GM19351 (cell line): ENCODE results near the gene EPS15.

ENCODE experiments used
- ATAC-seq: cut with Tn5 transposase; IDR thresholded peaks from one replicate; pipeline ENCODE4 v1.9.1; 2021; ENCODE audit warnings: mild to moderate bottlenecking, moderate library complexity; ENCODE audit not compliant: unreplicated experiment

The EPS15 gene

DNA sequence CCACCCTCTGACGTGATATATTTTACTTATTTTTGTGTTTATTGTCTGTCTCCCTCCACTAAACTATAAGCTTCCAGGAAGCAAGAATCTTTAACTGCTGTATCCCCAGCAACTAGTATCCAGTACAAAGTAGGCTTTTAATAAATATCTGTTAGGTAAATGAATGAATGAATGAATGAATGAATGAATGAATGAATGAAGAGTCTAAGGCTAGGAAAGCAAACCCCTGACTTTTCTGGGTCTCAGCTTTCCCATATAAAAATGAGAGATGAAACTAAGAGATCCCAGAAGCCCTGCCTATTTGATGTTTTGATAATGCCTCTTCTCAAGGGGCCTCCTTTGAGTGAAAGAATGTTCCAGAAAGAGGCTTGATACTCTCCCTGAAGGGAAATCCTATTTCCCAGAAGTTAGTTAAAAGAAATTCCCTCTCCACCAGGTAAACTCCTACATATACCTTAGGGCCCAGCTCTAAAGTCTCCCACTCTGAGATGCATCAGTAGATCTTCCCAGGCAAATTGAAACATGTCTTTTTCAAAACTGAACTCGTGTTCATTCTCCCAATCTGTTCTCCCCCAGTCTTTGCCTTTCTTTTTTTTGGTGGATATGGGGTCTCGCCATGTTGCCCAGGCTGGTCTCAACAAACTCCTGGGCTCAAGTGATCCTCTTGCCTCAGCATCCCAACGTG is 196.5 kb downstream of the EPS15 start:
- no peak for ATAC-seq

DNA sequence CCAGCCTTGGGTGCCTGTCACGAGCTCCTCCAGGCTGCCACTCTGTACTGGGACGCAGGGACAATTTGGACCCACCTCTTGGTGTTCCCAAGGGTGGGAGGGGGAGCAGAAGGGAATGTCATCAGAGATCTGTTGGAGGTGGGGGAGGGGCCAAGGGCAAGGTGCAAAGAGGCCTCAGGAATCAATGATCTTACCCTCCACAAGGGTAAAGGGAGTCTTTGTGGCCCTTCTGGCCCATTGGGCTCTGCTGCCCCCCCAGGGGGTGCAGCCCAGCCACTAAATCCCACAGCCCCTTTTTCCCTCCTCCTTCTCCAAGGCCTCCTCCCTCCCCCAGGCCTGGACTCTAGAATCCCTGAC is 197.2 kb downstream of the EPS15 start:
- no peak for ATAC-seq

DNA sequence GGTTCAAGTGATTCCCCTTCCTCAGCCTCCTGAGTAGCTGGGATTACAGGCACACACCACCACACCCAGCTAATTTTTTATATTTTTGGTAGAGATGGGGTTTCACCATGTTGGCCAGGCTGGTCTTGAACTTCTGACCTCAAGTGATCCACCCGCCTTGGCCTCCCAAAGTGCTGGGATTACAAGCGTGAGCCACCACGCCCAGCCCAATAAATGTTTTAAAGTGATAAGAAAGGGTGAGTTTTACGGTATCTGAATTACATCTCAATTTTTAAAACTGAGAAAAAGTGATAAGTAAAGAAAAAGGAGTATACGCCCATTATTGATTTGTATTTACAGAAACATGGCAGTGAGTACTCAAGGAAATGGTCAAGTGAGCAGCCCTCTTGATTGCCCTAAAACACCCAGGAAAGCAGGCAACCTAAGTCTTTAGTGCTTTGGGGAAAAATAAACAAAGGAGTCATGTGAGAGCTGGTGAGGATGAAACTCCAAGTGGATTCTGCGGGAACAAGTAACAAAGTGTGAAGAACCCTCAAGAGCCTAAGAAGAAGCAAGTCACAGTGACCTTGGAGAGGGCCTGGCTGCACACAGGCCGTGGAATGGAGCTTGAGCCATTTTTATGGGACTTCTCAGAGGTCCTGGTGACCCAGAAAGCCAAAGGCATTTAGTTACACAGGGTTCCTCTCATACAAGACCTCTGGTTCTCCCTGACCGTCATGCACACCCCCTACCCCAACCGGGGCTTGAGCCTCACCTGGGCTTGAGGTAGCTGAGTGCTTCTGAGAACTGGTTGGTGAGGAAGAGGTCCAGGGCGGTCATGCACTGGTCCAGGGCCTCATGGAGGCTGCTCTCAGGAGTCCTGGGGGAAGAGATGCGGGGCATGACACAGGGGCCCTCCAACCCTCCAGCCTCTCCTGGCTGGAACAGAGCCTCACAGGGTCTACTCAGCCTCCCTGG is 197.8 kb downstream of the EPS15 start:
- no peak for ATAC-seq

DNA sequence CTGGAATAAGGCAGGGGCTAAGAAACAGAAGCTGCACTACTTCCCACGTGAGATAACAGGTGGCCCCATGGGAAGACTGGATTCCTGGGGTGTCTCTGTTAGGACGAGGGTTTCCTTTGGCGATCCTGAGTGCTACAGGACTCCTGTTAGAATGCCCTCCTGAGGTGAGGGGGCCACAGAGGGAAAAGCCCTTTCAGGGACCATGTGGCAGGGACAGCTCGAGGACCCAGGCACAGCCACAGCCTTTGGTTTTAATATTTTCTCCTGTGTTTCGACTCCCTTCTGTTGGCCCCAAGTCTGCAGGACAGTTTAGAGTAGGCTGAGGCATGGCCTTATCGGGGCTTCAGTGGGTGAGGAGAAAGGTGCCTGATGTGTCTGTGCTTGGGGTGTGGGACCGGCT is 201.3 kb downstream of the EPS15 start:
- ATAC-seq: no peak

DNA sequence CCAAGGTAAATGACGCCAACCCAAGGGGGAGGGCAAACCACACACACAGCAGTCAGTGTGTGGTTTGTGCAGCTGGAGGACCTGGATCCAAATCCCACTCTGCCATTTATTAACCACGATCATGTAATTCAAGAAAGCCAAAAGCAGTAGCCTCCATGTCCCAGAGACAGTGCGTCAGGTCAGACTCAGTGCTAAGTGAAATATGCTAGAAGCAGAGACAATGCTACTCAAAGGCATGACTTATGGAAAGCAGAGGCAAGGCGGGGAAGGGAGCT is 202.3 kb downstream of the EPS15 start:
- ATAC-seq: no peak

DNA sequence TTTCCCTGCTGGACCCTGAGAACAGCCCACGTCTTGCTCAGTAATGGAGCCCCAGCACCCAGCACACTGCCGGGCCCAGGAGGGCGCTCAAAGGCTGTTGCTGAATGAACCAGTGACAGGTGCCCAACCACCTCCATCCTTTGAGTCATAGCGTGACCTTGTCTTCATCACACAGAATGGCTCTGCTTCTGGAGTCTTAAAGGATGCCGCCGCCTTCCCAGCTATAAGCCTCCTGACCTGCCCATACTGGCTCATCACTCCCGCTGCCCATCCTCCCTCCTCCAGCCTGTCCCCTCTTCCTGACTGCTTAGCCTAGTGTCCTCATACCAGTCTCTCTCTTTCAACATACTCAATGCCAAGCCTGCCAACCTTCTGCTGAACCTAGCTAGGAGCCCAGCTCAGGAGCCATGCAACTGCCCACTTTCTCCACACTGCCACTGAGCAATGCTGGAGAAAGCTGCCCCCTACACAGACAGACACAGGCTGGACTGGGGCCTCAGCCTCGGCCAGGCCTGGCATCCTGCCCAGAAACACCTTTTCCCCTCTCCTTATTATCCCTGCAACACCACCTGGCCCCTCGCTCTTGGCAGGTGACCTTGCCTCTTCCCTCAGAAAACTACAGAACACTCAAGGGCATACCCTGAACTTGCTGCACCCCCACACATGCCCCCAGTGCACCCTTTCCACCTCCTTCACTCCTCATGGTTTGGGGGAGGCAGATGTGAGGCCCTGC is 202.8 kb downstream of the EPS15 start:
- ATAC-seq: no peak

DNA sequence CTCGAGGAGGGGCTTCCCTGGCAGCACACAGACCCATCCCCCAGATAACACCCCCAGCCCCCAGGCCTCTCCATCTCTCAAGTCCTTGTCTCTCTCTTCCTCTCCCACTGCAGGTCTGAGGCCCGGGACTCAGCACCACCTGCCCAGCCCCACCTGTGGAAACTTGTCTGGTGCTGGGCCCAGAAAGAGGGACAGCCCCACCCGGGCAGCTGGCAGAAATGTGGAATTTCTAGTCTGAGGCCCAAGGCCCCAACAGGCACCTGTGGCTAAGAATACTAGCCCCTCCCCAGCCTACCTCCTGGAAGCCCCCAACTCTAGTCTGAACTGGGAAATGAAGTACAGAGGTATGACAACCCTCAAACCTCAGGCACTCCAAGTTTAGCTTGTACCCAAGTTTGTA is 204.1 kb downstream of the EPS15 start:
- no peak for ATAC-seq

DNA sequence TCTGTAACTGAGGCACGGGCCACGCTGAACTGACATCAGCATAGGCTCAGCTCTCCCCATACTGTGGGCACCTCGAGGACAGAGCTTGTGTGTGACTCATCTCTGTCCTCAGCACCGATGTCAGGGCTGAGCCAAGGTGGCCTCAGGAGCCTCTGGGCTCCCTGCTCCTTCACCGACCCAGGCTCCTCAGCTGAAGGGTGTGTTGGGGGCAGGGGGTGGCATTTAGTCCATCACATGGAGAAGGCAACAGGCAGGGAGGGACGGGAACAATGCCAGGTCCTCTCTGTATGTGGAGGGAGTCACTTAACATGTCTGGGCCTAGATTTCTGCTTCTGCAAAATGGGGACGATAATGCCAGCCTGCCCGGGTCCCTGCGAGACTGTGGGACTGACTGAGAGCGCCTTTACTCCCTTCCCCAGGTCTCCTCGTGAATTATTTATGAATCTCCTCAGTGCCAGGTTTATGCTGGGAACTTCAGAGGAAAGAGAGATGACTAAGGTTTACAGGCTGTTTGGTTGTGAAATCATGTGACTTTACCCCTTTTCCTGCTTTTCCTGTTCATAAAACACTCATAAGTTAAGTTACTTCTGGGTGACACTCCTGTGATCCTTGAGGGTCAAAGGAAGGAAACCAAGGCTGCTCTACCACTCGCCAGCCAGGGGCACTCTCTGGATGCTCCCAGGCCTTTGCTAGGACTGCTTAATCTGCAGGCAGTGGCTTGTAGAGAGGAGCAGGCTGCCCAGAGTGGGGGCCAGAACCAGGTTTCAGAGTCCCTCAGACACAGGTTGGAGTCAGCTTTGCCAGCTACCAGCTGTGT is 204.9 kb downstream of the EPS15 start:
- ATAC-seq: no peak

DNA sequence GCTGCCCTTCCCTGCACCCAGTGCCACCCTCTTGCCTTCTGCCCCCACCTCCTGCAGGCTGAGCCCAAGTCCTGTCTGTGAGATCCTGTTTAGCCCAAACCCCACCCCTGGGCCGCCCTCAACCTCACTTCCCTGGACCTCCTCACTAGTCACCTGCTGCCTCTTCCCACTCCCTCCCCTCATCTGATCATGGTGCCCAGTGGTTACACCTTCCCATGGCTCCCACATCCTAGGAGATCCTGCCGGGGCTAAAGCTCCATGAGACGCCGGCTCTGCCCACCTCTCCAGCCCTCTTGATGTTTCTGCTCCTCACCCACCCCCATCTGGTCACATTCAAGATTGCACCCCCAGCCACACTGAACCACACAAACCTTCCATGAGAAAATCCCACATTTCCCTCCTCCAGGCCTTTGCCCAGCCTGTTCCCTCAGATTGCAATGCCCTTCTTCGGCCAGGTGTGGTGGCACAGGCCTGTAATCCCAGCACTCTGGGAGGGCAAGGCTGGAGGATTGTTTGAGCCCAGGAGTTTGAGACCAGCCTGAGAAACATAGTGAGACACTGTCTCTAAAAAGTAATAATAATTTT is 205.7 kb downstream of the EPS15 start:
- no peak for ATAC-seq

DNA sequence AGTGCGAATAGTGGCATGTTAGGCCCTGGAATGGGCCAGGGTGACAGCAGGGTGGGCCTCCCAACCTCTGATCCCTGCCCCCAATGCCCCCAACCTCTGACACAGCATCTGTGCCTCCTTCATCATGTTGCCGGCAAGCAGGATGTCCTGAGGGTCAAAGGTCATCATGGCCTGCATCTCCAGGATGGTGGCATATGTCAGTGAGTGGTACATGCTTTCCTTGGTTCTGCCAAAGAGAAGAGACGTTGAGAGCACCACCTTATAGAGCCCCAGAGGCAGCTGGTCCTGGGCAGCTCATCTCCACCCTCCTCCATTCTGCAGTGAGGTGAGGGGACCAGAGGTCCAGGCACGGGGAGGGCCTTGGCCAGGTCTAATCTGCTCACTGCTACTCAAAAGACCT is 206.3 kb downstream of the EPS15 start:
- ATAC-seq: no peak

DNA sequence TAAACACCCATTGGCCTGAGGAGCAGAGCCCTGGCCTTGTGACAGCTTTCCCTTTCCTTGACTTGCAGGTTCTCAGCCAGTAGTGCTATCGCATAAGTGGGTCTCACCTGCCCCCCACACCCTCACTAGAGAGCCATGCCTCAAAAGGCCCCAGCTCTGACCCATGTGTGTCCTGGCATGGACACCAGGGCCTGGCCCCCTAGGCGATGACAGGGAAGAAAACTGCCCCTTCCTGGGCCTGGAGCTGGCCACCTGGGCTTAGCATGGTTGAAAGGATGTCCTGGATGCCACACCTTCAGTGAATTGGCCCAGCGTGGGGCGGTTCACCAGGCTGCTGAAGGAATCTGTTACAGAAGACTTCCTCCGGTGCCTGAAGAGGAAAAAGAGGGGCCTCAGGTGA is 207.2 kb downstream of the EPS15 start:
- no peak for ATAC-seq

DNA sequence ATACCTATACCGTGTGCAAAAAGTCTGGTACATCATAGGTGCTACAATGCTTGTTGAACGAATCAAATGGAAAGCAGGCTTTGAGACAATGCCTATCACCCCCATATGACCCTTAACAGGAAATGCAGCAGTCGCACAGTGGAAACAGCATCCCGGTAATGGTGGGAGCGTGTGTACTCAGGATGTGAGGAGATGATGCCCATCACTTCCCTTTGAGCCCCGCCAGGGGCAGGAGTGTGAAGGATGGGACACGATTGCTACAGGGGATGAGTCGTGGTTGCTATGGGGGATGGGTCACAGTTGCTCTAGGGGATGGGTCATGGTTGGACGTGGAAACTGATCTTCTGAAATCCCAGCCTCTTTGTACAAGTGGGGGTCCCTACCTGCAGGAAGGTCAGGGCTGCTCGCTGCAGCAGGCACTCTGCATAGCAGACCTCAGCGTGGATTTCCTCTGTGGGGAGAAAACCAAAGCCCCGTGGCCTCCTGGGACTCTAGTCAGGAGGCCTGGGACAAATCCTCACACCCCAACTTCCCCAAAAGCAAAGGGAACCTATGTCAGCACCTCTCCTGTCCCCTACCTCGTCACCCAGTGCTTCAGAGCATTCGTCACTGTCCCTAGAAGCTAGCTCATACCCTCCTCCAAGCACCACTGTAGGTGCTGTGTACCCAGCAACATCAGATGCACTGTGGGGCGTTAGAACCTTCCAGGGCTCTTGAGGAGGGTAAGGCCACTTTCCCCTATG is 208.0 kb downstream of the EPS15 start:
- ATAC-seq: no peak

DNA sequence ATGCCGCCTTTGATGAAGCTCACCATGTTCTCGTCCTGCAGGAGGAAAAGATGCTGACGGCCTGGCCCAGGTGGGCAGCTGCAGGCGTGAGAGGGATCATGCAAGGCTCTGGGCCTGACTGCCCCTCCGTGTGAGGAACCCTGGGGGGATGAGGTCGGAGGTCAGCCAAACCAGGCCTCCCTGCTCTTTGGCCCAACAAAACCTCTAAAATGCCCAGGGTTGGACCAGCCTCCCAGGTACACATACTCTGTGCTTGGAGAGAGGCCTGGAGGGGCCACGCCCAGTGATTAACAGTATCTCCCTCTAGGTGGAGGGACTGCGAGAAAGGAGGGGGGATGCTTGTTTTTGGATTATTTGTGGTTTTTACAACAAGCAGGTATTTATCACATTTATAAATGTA is 209.8 kb downstream of the EPS15 start:
- no peak for ATAC-seq

DNA sequence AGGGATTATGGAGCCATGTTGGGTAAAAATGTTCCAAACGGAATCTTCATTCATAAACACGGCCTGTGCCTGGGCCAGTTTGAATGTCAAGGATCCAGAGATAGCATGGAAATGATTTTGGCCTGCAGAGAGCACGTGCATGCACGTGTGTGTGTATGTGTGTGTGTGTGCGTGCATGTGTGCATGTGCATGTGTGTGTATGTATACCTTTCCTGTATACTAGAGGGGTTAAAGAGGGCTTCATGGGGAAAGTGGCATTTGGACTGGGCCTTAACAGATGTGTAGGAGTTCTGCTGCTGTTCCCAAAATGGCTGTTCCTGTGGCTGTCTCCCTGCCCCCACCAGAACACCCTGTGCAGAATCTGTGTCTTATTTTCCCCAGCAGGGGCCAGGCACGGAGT is 210.4 kb downstream of the EPS15 start:
- ATAC-seq: no peak

DNA sequence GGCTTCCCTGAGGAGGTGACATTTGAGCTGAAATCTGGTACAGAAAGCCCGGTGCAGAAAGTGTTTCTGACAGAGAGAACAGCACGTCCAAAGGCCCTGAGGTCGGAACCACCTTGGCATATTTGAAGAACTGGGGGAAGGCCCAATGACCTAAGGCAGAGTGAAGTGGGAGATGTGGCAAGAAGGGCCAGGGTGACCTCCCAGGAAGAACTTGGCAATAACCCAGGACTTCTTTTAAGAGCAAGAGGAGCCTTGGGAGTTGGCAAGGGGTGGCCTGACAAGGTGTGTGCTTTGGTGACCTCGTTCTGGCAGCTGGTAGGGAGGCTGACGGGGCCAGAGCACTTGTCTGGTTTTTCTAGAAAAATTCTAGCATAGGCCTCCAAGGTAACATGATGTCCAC is 212.1 kb downstream of the EPS15 start:
- no peak for ATAC-seq

DNA sequence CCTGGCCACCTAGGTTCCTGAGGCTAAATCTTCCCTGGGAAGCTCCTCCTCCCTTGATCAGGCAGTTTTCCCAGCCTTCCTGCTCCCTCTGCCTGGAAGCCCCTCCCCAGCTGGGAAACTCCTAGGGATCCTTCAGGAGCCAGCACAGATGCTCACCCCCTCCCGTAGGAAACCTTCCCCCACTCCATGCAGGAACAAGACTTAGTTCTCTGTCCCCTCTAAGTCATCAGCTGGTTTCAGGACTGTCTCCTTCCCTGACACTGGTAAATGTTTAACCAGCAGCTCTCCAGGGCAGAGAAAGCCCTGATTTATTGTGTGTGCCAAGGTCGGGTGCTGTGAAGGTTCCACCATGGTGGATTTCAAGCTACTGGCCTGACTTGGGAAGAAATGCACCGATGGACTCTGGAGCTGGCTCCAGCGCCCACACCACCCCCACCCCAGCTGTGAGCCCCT is 213.7 kb downstream of the EPS15 start:
- ATAC-seq: no peak

DNA sequence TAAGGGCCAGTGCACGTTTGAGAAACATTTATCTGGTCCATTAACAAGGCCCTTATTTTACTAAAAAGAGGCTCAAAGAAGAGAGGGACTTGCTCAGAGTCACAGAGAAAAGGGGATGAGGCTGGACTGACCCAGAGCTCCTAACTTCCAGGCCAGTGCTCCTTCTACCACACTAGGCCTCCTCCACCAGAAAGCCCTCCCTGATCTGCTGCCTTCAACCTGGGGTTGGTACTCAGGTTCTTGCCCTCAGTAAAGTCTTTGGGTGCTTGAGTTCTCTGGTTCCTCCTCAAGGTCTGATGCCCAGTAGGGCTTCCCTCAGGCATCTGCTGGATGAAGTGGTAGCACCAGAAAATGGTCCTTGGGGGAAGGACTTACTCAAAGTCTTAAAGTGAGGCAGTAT is 214.7 kb downstream of the EPS15 start:
- no peak for ATAC-seq
